ENCODE data around the gene MTHFD1L.

Gene MTHFD1L

GRCh38 chr6:150987371-150987828, 121.9 kb downstream of the MTHFD1L start:
- in situ Hi-C loops (cut with MboI; ENCODE audit: low sequenced_read_pairs, unreplicated experiment), result no loop called here
- DNase-seq (ENCODE audit: low spot score), result peak; percentile 36
- TF ChIP-seq CTCF (IDR thresholded peaks at IDR 0.05; ENCODE audit: borderline replicate concordance, control extremely low read depth, extremely low read depth, insufficient read depth, missing control alignments), result no peak

- TF ChIP-seq CTCF (IDR thresholded peaks at IDR 0.05; ENCODE audit: borderline replicate concordance, control extremely low read depth, extremely low read depth, insufficient read depth, missing control alignments), result no peak
- DNase-seq (ENCODE audit: low spot score), result no peak
- in situ Hi-C loops (cut with MboI; ENCODE audit: low sequenced_read_pairs, unreplicated experiment), result no loop called here
These were observed 122.5 kb downstream of the MTHFD1L start for GRCh38 chr6:150987855-150988464.

- TF ChIP-seq CTCF (IDR thresholded peaks at IDR 0.05; ENCODE audit: borderline replicate concordance, control extremely low read depth, extremely low read depth, insufficient read depth, missing control alignments), result no peak
- in situ Hi-C loops (cut with MboI; ENCODE audit: low sequenced_read_pairs, unreplicated experiment), result no loop called here
- DNase-seq (ENCODE audit: low spot score), result no peak
These were observed 126.0 kb downstream of the MTHFD1L start for GRCh38 chr6:150991487-150991886.

GRCh38 chr6:150992262-150992661, 126.8 kb downstream of the MTHFD1L start:
- DNase-seq (ENCODE audit: low spot score), result no peak
- no peak for TF ChIP-seq CTCF (IDR thresholded peaks at IDR 0.05; ENCODE audit: borderline replicate concordance, control extremely low read depth, extremely low read depth, insufficient read depth, missing control alignments)
- in situ Hi-C loops (cut with MboI; ENCODE audit: low sequenced_read_pairs, unreplicated experiment), result no loop called here

GRCh38 chr6:150992703-150993102, 127.2 kb downstream of the MTHFD1L start:
- in situ Hi-C loops (cut with MboI; ENCODE audit: low sequenced_read_pairs, unreplicated experiment), result no loop called here
- DNase-seq (ENCODE audit: low spot score), result no peak

GRCh38 chr6:150993253-150993652, 127.8 kb downstream of the MTHFD1L start:
- DNase-seq (ENCODE audit: low spot score), result no peak
- in situ Hi-C loops (cut with MboI; ENCODE audit: low sequenced_read_pairs, unreplicated experiment), result no loop called here
- no peak for TF ChIP-seq CTCF (IDR thresholded peaks at IDR 0.05; ENCODE audit: borderline replicate concordance, control extremely low read depth, extremely low read depth, insufficient read depth, missing control alignments)

More at GRCh38 chr6:150992703-150993102, 127.2 kb downstream of the MTHFD1L start:
- TF ChIP-seq CTCF (IDR thresholded peaks at IDR 0.05; ENCODE audit: borderline replicate concordance, control extremely low read depth, extremely low read depth, insufficient read depth, missing control alignments), result no peak

All from GM13976 (cell line).